OCI-LY3 (cell line): Measurements from ENCODE around the gene PAX1.

ENCODE experiments used
- H2AFZ ChIP-seq: fragments of 200-600, 300-600 bp; shearing (Covaris generic); 2 replicates; pipeline ENCODE4 v1.6.0; 2014; ENCODE audit warnings: antibody characterized with exemption, low read depth, low read length
- H3K27ac ChIP-seq: fragments of 200-600, 300-600 bp; sonication (generic); 2 replicates; pipeline ENCODE4 v1.5.1; 2014; ENCODE audit warnings: mild to moderate bottlenecking, low read length, moderate library complexity, mixed read lengths
- H3K27me3 ChIP-seq: fragments of 200-600, 300-600 bp; sonication (generic); 2 replicates; pipeline ENCODE4 v1.6.1; 2014; ENCODE audit warnings: low read depth, low read length, mixed read lengths
- H3K36me3 ChIP-seq: fragments of 200-600, 300-600 bp; sonication (generic); replicated peaks from 2 replicates; pipeline ENCODE3; 2014; ENCODE audit warnings: low read depth, low read length, mixed read lengths
- H3K4me1 ChIP-seq: fragments of 300-600, 200-600 bp; sonication (generic); 2 replicates; pipeline ENCODE4 v1.6.1; 2014; ENCODE audit warnings: low read length, mixed read lengths
- H3K4me2 ChIP-seq: fragments of 200-600, 300-600 bp; sonication (generic); 2 replicates; pipeline ENCODE4 v1.6.1; 2014; ENCODE audit warnings: low read length, mixed read lengths
- H3K4me3 ChIP-seq: fragments of 300-600, 200-600 bp; sonication (generic); 2 replicates; pipeline ENCODE4 v1.5.1; 2014; ENCODE audit warnings: antibody characterized with exemption, mild to moderate bottlenecking, low read length, moderate library complexity
- H3K79me2 ChIP-seq: fragments of 300-600, 200-600 bp; shearing (Covaris generic); 2 replicates; pipeline ENCODE4 v1.6.1; 2014; ENCODE audit warnings: mild to moderate bottlenecking, low read length, mixed read lengths
- H3K9ac ChIP-seq: fragments of 300-600, 200-600 bp; shearing (Covaris generic); 2 replicates; pipeline ENCODE4 v1.6.0; 2014; ENCODE audit warnings: mild to moderate bottlenecking, low read length, moderate library complexity
- H3K9me3 ChIP-seq: fragments of 200-600, 300-600 bp; shearing (Covaris generic); 2 replicates; pipeline ENCODE4 v1.6.1; 2014; ENCODE audit warnings: low read length, mixed read lengths; ENCODE audit not compliant: insufficient read depth
- H4K20me1 ChIP-seq: fragments of 200-600, 300-600 bp; sonication (generic); 2 replicates; pipeline ENCODE4 v1.6.1; 2016; ENCODE audit warnings: low read length, mixed read lengths; ENCODE audit not compliant: insufficient read depth
- EZH2phosphoT487 ChIP-seq: fragments of 200-600 bp; shearing (Covaris generic); IDR thresholded peaks from 2 replicates; pipeline ENCODE4 v1.6.1; 2018; ENCODE audit warnings: antibody characterized with exemption, mixed run types, low read depth
- TF ChIP-seq, protein P1 (sequence below): fragments of 200-600, 300-600 bp; sonication (generic); IDR thresholded peaks from 2 replicates; pipeline ENCODE4 v1.5.1; 2014; ENCODE audit warnings: antibody characterized with exemption, low read length, low read depth

Gene PAX1

DNA sequence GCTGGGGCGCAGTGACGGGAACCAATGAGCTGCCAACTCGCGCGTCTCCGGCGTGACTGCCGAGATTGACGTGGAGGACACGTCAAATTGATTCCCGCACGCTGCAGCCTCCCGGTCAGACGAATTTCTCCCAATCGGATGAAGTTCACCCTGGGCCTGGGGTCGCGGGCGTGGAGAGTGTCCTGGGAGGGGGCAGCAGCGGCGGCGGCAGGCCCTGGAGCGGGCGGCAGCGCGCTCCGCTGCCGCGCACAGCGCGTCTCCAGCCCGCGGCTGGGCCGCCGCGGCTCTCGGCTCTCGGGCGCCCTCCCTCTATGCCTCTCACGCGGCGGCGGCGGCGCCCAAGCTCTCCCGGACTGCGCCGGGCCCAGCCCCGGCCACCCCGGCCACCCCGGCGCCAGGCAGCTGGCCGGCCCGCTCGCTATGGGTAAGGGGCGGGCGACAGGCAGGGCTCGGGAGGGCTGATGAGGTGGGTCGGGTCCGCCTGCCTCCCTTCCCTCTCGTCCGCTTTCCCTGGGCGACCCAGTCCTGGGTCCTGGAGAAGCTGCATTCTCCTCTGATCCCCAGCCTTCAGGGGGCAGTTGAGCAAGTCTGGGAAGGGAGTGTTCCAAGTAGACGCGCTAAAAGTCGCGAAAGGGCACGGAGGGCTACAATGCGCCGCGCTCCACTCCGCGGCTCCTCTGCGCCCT, at the start of gene PAX1:
PAX1 (plus strand) TSS at position 90 of the 686 bp plus-strand sequence; CDS start at position 139, 49 bp downstream.
- H3K27ac ChIP-seq = no peak within 1 kb of the TSS
- H2AFZ ChIP-seq = no peak within 1 kb of the TSS
- no peaks in the 10 kb centered on the region for H3K4me1 ChIP-seq
- no peaks in the 10 kb centered on the region for H4K20me1 ChIP-seq
- no peaks in the 10 kb centered on the region for H3K79me2 ChIP-seq
- no peaks in the 10 kb centered on the region; the same call in 1 of the 2 replicates for H3K27me3 ChIP-seq
- H3K9ac ChIP-seq = no peak within 1 kb of the TSS
- H3K4me3 ChIP-seq = no peak within 1 kb of the TSS
- H3K9me3 ChIP-seq = no peaks in the 10 kb centered on the region
- no peak within 1 kb of the TSS for H3K4me2 ChIP-seq
- no peaks in the 10 kb centered on the region for H3K36me3 ChIP-seq
- TF ChIP-seq, protein P1, sequence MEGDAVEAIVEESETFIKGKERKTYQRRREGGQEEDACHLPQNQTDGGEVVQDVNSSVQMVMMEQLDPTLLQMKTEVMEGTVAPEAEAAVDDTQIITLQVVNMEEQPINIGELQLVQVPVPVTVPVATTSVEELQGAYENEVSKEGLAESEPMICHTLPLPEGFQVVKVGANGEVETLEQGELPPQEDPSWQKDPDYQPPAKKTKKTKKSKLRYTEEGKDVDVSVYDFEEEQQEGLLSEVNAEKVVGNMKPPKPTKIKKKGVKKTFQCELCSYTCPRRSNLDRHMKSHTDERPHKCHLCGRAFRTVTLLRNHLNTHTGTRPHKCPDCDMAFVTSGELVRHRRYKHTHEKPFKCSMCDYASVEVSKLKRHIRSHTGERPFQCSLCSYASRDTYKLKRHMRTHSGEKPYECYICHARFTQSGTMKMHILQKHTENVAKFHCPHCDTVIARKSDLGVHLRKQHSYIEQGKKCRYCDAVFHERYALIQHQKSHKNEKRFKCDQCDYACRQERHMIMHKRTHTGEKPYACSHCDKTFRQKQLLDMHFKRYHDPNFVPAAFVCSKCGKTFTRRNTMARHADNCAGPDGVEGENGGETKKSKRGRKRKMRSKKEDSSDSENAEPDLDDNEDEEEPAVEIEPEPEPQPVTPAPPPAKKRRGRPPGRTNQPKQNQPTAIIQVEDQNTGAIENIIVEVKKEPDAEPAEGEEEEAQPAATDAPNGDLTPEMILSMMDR = no peak
- TF ChIP-seq EZH2phosphoT487 = no peak

GRCh38 chr20:21656308-21657067, 49.0 kb upstream of the PAX1 start:
- no peaks in the 10 kb centered on the region for H4K20me1 ChIP-seq
- no peaks in the 10 kb centered on the region for H3K9me3 ChIP-seq
- H3K9ac ChIP-seq = no peak overlapping the region
- no peak overlapping the region for H3K4me3 ChIP-seq
- H3K27ac ChIP-seq = no peak overlapping the region
- H2AFZ ChIP-seq = no peak overlapping the region
- H3K4me2 ChIP-seq = no peak overlapping the region
- no peaks in the 10 kb centered on the region for H3K79me2 ChIP-seq
- TF ChIP-seq, protein P1 = no peak
- TF ChIP-seq EZH2phosphoT487 = no peak
- peaks cover 35% of the 10 kb centered on the region for H3K27me3 ChIP-seq
- H3K36me3 ChIP-seq = no peaks in the 10 kb centered on the region
- H3K4me1 ChIP-seq = no peaks in the 10 kb centered on the region

DNA sequence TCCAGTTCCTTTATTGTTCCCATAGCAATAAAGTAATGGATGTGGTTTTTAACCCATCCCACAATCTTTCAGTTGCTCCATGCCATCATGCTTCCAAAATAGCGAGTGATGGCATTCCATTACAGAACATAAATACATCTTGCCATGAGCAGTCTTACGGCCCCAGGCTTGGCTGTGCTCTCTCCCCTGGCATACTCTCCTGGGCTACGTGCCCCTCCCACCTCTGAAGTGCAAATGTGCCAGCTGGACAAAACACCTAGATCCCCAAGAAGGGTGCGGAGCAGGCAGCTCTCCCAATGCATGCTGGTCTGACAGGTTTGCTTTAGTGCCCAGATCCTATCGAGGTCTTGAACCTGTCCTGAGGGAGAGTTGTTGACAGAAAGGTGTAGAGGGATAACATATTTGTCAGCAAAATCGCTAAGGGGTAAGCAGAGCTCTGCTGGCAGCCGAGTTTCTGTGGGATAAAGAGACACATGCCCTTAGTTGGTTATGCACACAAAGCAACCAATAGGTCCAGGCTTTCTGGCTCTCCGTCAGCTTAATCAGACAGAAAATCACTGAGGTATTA, 43.9 kb upstream of the PAX1 start:
- Histone ChIP-seq H3K79me2 (no peaks in the 10 kb centered on the region), H3K36me3 (no peaks in the 10 kb centered on the region), H3K9ac (no peak overlapping the region), H3K4me2 (no peak overlapping the region), H2AFZ (no peak overlapping the region), H3K4me1 (no peaks in the 10 kb centered on the region), H4K20me1 (no peaks in the 10 kb centered on the region), H3K9me3 (no peaks in the 10 kb centered on the region), H3K27me3 (peaks cover 15% of the 10 kb centered on the region), H3K4me3 (no peak overlapping the region), H3K27ac (no peak overlapping the region)
- TF ChIP-seq, protein P1 = no peak
- TF ChIP-seq EZH2phosphoT487 = no peak

DNA sequence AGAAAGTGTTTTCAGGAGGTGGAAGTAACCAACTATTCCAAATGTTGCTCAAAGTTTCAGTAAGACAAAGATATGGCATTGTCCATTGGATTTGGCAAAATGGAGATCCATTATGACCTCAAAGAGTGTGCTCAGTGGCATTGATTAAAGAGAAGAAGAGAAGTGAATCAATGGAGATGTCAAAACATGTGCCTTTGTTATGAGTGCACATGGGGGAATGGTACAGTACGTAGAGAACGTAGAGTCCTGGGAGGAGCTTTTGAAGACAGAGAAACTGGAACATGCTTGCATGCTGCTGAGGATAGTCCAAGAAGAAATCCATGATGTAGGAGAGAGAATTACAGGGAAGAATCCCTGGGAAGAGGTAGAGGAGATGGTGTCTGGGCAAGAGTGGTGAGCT, 42.0 kb upstream of the PAX1 start:
- Histone ChIP-seq H3K9ac (no peak overlapping the region), H4K20me1 (no peaks in the 10 kb centered on the region), H3K9me3 (no peaks in the 10 kb centered on the region), H3K4me1 (no peaks in the 10 kb centered on the region), H3K79me2 (no peaks in the 10 kb centered on the region), H3K27ac (no peak overlapping the region), H3K4me2 (no peak overlapping the region), H3K36me3 (no peaks in the 10 kb centered on the region), H3K27me3 (peaks cover 10% of the 10 kb centered on the region; the same call in 1 of the 2 replicates), H2AFZ (no peak overlapping the region), H3K4me3 (no peak overlapping the region)
- TF ChIP-seq, protein P1 = no peak
- TF ChIP-seq EZH2phosphoT487 = no peak
